CD4-positive, alpha-beta T cell treated with Interferon alpha-2 for 1 hour (primary cell): ENCODE results near the gene TBC1D3I.
"Not testable (repeated sequence)": the region's sequence is repeated elsewhere in the genome, so short reads cannot be mapped to it uniquely, and the experiment has no call there.

ENCODE experiments used
- DNase-seq, 2 donors: peaks; one replicate each; pipeline ENCODE4 v3.0.0-alpha.2; 2020 to 2022

TBC1D3I gene

GRCh38 chr17:36264470-36264869 lies at the start of gene TBC1D3I:
TSS of gene TBC1D3I (minus strand) at chr17:36264570. CDS start at chr17:36262985, 1,585 bp downstream.
- not testable (repeated sequence) for DNase-seq

DNA sequence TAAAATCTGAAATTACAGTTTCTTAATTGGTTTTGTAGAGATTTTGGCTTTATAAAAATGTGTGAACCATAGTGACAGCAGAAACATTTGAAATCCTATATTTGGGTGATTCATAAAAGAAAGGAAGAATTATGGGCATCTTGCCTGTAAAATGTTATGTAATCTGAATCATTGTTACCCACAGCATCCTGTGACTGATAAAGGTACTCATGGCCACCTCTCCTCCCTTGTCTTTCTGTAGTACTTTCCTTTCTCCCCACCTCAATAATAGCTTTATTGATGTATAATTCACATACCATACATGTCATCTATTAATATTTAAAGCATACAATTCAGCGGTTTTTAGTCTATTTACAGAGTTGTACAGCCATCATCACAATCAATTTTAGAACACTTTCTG lies 30.8 kb upstream of the TBC1D3I start:
- DNase-seq: not testable (repeated sequence)

GRCh38 chr17:36289965-36290612 lies 25.7 kb upstream of the TBC1D3I start:
- not testable (repeated sequence) for DNase-seq

GRCh38 chr17:36284219-36284618 lies 19.8 kb upstream of the TBC1D3I start:
- not testable (repeated sequence) for DNase-seq

- DNase-seq: not testable (repeated sequence)
These were observed 18.9 kb upstream of the TBC1D3I start for GRCh38 chr17:36283256-36283655.

GRCh38 chr17:36242046-36242445 lies 22.3 kb downstream of the TBC1D3I start:
- DNase-seq: not testable (repeated sequence)

GRCh38 chr17:36229644-36230043 lies 34.7 kb downstream of the TBC1D3I start:
- DNase-seq: peak; percentile 27 to 40

GRCh38 chr17:36222967-36223366 lies 41.4 kb downstream of the TBC1D3I start:
- DNase-seq: not testable (repeated sequence)

DNA sequence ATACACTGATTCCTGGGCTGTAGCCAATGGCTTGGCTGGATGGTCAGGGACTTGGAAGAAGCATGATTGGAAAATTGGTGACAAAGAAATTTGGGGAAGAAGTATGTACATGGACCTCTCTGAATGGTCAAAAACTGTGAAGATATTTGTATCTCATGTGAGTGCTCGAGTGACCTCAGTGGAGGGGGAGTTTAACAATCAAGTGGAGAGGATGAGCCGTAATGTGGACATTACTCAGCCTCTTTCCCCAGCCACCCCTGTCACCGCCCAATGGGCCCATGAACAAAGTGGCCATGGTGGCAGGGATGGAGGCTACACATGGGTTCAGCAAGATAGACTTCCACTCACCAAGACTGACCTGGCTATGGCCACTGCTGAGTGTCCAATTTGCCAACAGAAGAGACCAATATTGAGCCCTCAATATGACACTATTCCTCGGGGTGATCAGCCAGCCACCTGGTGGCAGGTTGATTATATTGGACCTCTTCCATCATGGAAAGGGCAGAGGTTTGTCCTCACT lies 42.7 kb downstream of the TBC1D3I start:
- DNase-seq: not testable (repeated sequence)

DNA sequence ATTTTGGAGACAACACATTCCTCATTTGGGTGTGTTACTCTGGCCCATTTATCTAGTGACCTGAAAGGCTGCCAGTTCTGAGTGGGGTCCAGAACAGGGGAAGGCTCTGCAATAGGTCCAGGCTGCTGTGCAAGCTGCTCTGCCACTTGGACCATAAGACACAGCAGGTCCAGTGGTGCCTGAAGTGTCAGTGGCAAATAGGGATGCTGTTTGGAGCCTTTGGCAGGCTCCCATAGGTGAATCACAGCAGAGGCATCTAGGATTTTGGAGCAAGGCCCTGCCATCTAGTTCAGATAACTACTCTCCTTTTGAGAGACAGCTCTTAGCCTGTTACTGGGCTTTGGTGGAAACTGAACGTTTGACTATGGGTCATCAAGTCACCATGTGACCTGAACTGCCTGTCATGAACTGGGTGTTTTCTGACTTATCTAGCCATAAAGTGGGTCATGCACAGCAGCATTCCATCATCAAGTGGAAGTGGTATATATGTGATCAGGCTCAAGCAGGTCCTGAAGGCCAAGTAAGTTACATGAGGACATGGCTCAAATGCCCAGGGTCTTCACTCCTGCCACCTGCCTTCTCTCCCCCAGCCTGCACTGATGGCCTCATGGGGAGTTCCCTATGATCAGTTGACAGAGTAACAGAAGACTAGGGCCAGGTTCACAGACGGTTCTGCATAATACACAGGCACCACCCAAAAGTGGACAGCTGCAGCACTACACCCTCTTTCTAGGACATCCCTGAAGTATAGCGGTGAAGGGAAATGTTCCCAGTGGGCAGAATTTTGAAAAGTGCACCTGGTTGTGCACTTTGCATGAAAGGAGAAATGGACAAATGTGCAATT lies 43.4 kb downstream of the TBC1D3I start:
- not testable (repeated sequence) for DNase-seq

- DNase-seq: not testable (repeated sequence)
These were observed 44.8 kb downstream of the TBC1D3I start for GRCh38 chr17:36219556-36219955.

GRCh38 chr17:36215406-36216308 lies 48.7 kb downstream of the TBC1D3I start:
- not testable (repeated sequence) for DNase-seq

DNA sequence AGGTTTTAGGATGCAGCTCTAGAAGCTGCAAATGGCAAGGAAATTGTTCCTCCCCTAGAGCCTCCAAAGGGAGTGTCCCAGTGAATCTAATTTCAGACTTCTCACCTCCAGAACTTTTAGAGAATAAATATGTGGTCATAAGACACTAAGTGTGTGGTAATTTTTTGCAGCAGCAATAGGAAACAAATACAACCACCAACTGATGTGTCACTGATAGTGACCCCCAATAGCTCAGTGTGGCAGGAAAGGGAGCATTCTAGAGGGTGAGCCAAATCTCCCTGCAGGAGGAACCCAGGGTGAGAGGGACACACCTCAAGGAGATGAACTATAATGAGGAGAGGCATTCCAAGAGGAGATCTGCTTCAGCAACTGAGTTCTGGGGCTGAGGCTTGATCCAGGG lies 49.5 kb downstream of the TBC1D3I start:
- no peak for DNase-seq

DNA sequence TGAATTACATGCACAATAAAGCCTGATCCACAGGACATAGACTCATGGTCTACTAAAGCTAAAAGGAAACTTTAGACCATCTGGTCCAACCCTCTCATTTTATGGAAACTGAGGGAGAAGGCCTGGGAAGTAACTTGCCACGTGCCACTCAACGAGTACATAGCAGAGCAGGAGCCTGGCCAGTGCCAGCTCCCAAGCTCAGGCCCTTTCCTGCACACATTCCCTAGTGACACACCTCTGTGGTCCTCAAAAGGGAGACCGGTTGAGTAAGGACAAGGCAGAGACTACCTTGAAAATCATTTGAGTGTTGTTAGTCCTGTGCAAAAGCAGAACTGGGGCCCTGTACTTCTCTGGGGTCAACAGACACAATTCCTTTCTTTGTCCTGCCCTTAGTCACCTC lies 50.7 kb downstream of the TBC1D3I start:
- DNase-seq: no peak

GRCh38 chr17:36212966-36213365 lies 51.4 kb downstream of the TBC1D3I start:
- no peak for DNase-seq

DNA sequence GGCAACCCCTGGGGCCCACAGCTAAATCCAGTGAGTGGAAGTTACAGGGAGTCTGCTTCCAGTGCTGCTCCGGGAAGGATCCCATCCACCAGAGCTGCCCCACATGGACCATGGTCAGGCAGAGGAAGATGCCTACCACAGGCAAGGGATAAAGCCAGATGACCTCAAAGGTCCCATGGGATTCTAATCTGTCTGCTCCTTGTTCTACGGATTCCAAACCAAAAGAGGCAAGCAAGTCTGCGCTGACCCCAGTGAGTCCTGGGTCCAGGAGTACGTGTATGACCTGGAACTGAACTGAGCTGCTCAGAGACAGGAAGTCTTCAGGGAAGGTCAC lies 52.1 kb downstream of the TBC1D3I start:
- no peak for DNase-seq

DNA sequence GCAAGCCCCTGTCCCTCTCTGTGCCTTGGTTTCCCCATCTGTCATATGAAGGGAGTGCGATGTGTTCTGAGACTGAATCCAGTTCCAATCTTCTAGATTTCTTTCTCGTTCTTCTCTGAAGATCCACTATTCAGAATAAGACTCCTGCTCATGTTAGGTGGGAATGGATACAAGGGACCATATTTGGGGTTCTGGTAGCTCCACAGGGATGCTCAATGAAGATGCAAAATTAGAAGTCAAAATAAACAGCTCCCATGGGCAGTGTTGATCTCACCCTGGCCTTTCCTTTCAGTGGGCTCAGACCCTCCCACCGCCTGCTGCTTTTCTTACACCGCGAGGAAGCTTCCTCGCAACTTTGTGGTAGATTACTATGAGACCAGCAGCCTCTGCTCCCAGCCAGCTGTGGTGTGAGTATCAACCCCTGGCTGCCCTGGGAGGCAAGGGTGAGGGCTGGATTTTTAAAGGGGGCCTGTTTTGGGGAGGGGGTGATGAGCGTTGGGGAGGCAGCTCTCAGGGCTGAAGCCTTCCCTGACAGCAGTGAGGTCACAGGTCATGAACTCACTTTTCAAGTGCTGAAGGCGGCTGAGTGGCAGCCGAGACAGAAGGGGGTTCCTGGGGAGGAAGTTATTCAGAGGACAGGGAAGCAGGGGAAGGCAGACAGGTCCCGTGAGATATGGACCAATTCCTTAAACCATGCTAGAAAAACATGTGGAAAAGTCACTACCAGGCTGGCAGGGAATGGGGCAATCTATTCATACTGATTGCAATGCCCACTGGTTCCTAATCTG lies 52.7 kb downstream of the TBC1D3I start:
- peak in 1 of 2 donors; percentile 53 for DNase-seq

- DNase-seq: peak in 1 of 2 donors; percentile 60
These were observed 53.7 kb downstream of the TBC1D3I start, which contains the start of gene CCL4L2 for GRCh38 chr17:36210439-36211211. TSS of gene CCL4L2 (plus strand) at chr17:36211063.

DNA sequence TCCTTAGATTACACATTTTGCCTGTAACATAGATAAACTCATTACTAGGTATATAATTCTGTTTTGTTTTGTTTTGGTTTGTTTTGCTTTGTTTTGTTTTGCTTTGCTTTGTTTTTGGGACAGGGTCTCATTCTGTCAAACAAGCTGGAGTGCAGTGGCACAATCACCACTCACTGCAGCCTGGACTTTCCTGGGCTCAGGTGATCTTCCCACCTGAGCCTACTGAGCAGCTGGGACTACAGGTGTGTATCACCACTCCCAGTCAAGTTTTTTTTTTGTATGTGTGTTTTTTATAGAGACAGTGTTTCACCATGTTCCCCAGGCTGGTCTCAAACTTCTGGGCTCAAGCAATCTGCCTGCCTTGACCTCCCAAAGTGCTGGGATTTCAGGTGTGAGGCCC lies 54.8 kb downstream of the TBC1D3I start:
- no peak for DNase-seq

GRCh38 chr17:36207383-36207782 lies 57.0 kb downstream of the TBC1D3I start:
- not testable (repeated sequence) for DNase-seq

DNA sequence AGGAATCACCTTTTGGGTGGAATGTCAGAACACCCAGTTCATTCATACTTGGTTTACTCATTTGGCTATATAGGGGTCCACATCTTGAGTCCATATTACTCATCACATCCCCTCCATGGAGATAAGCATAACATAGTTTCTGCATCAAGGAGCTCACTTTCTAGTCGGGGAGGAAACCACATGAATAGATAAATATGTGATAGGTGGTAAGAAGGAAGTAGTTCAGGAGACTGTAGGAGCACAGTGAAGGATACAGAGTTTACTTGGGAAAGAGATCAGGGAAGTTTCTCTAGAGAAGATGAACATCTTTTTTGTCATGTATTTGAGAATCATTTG lies 57.9 kb downstream of the TBC1D3I start:
- DNase-seq: not testable (repeated sequence)
